Suprapubic skin (tissue), 3 donors: ENCODE measurements around the gene PRICKLE2.

Source experiments
- EP300 ChIP-seq: sonication (generic); formaldehyde crosslinking; IDR thresholded peaks from one replicate; pipeline ENCODE4 v1.6.1; 2017; ENCODE audit warnings: antibody characterized with exemption
- POLR2A ChIP-seq, 2 donors: fragments of 450-650 bp; IDR thresholded peaks; one replicate each; pipeline ENCODE4 v1.6.1; 2017; ENCODE audit warnings: antibody characterized with exemption in 2 of 2, mild to moderate bottlenecking in 2 of 2, moderate library complexity in 2 of 2
- TF ChIP-seq, protein P1 (sequence below), 2 donors: fragments of 200-600 bp in 1 of 2; fragments of 450-650 bp in 1 of 2; sonication (generic) in 1 of 2; IDR thresholded peaks; one replicate each; pipeline ENCODE4 v1.5.1; 2016 to 2019; ENCODE audit warnings: antibody characterized with exemption in 2 of 2, mild to moderate bottlenecking in 1 of 2, moderate library complexity in 1 of 2

- TF ChIP-seq, protein P1, sequence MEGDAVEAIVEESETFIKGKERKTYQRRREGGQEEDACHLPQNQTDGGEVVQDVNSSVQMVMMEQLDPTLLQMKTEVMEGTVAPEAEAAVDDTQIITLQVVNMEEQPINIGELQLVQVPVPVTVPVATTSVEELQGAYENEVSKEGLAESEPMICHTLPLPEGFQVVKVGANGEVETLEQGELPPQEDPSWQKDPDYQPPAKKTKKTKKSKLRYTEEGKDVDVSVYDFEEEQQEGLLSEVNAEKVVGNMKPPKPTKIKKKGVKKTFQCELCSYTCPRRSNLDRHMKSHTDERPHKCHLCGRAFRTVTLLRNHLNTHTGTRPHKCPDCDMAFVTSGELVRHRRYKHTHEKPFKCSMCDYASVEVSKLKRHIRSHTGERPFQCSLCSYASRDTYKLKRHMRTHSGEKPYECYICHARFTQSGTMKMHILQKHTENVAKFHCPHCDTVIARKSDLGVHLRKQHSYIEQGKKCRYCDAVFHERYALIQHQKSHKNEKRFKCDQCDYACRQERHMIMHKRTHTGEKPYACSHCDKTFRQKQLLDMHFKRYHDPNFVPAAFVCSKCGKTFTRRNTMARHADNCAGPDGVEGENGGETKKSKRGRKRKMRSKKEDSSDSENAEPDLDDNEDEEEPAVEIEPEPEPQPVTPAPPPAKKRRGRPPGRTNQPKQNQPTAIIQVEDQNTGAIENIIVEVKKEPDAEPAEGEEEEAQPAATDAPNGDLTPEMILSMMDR (IDR thresholded peaks at IDR 0.05): no peak
- no peak for TF ChIP-seq POLR2A (IDR thresholded peaks at IDR 0.05)
- TF ChIP-seq EP300: no peak
Observed at GRCh38 chr3:64151342-64151871, 73.9 kb downstream of the PRICKLE2 start.
